GM18868 (cell line): Measurements from ENCODE around the gene SEC61A1.
A peak's percentile ranks its signal among the peaks of the same experiment; 100 is the strongest.

Source experiments
- ATAC-seq: cut with Tn5 transposase; IDR thresholded peaks from one replicate; pipeline ENCODE4 v1.9.1; 2021; ENCODE audit warnings: mild to moderate bottlenecking, moderate library complexity; ENCODE audit not compliant: unreplicated experiment

SEC61A1 gene

DNA sequence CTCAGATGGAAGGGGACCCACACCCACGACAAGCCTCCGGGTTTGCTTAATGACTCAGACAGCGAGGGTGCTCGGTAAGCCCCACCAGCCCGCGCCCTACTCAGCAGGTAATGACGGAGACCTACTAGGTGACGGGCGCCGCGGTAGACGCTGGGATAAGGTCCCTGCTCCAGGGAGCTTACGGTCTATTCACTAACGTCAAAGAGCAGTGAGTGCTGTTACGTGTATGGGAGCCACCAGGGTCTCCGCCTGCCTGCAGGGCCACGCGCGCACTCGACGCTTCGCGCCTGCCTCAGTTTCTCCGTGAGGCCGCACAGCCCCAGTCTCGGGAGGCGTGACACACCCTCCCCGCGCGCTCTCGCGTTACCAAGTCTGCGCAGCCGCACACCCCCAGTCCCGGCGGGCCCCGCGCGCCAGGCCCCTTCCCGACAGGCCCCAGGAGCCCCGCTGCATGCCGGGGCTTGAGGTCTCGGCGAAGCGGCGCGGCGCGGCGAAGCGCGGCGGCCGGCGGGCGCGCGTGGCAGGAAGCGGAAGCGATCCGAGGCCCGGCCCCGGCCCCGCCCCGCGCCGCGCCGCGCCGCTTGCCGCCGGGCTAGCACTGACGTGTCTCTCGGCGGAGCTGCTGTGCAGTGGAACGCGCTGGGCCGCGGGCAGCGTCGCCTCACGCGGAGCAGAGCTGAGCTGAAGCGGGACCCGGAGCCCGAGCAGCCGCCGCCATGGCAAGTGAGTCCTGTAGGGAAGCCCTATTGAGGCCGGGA lies at the start of gene SEC61A1:
SEC61A1 (plus strand) TSS at position 601 of the 758 bp plus-strand sequence; CDS start at position 717, 116 bp downstream.
- ATAC-seq: peak; percentile 92

DNA sequence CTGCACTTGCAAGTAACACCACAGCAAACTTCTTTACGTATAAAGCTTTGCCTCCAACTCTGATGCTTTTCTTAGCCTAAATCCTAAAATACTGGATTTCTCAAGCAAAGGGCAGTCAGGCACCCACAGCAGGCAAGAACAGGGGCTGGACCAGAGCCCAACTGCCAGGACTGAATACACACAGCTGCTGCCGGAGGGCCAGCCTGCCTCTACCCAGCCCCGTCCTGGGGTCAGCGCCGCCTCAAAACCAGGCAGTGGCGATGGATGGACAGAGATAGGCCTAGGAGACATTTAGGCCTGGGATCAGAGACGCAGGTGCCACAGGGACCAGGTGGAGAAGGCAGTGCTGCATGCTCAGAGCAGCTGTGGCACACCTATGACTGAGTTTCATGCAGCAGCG lies 47.6 kb upstream of the SEC61A1 start:
- no peak for ATAC-seq

DNA sequence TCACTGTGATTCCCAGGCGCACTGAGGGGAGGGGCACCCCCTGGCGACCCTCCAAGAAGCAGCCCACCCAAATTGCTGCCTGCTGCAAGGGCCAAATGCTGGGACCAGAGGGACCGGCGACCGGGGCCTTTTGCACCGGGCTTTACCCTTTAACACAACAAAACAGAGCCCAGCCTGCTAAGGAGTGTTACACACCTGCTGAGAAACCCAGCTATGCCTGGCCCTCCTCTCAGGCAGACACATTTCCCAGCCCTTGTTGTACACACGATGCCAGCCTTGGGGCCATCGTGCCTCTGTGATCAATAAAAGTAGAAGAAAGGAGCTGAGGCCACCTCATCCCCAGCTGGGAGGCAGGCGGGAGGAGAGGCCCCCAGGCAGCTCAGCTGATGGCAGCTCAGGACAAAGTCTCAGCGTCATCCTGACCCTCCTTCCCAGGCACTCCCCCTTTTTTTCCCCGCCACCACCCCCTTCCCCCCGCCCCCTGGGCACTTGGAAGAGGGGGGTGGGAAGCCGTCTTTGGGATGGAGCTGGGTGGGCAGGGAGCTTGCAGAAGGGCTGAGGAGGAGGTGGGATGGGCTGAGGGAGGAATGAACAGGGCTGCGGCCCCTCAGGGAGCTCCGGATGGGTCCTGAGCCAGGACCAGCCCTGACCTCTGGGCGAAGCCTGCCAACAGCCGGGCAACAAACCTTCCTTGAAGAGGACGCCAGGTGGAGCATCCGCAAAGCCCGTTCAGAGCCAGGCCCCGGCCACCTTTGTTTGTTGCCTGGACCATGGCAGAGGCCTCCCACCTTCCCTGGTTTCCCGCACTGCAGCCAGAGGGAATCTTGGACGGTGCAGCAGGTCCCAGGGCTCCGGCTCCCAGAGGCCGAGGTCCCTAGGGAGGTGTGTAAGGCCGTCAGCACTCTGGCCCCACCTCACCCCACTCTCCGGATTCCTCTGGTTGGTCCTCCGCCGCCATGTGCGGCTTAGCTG lies 45.9 kb upstream of the SEC61A1 start:
- ATAC-seq: no peak

DNA sequence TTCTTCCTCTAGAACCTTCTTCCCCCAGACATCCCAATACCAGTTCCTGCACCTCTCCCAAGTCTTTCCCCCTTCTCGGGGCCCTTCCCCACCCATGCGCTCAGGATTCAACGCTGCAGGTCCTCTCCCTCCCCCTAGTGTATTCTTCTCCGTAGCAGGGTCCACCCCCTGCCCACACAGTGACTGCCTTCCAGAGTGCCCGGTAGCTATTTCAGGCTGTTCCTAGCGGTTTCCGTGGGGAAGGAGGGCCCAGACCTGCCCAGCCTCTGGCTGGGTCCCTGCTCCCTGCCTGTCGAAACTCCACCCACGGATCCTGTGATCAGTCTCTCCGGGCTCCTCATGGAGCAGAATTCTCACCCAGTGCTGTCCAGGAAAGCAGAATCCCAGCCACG lies 45.2 kb upstream of the SEC61A1 start:
- no peak for ATAC-seq

DNA sequence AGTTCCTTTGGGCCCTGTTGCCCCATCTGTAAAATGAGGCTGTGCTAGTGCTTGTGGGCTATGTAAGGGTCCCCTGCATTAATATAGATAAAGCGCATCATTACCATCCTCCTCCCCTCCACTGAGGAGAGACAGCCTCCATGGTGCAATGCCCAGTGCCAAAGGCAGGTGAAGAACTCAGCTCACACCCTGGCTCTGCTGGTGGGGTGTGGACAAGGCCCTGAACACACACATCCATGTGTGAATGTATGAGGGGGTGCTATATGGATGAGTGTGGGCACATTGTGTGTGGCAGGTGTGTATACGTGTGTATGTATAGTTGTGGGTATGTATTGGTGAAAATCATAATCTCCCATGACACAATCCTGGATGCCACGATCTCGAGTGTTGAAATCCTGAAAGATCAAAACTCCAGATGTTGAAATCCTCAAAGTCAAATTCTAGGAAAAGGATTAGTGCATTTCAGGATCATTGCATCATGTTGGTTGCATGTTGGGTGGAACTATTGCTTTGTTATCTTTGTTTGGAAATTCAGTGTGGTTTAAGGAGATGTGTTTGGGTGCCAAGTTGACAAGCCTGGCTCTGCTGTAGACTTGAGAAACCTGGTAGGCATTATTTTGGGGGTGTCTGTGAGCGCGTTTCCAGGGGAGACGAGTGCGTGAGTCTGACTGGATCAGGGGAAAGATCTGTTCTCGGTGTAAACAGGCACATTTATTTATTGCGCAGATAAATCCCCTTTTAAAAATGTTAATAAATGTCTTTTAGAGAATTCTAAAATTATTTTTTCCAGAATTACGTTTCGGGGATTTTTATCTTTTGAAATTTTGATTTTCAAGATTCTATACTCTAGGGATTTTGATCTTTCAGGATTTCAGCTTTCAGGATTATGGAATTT lies 42.0 kb upstream of the SEC61A1 start:
- no peak for ATAC-seq

DNA sequence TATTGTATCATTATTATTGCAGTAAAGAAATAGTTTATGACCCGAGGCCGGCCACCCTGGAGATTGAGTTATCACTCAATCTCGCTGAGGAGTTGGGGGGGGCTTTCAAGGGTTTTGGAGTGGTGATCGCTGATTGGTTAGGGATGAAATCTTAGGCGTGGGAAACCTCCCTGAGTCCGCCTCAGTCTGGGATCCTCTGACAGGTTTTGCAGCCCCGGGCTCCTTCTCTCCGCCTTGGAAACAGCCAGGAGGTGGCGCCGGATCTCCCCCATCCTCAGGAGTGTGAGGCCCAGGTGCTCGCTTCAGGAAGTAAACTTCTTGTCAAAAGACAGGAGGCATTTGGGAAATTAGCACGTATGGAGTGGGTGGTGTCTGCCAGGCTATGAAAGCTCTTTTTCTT lies 41.1 kb upstream of the SEC61A1 start:
- ATAC-seq: no peak

DNA sequence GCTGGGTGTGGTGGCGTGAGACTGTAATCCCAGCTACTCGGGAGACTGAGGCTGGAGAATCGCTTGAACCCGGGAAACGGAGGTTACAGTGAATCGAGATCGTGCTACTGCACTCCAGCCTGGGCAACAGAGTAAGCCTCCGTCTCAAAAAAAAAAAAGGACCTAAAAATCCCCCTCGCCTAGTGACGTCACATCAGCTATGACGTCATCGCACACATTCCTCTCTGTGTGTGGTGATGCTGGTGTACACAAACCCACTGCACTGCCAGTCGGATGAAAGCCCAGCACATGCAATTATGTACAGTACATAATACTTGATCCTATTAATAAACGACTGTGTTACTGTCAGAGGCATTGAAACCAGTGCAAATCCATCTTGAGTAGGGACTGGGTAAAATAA lies 40.2 kb upstream of the SEC61A1 start:
- ATAC-seq: no peak

DNA sequence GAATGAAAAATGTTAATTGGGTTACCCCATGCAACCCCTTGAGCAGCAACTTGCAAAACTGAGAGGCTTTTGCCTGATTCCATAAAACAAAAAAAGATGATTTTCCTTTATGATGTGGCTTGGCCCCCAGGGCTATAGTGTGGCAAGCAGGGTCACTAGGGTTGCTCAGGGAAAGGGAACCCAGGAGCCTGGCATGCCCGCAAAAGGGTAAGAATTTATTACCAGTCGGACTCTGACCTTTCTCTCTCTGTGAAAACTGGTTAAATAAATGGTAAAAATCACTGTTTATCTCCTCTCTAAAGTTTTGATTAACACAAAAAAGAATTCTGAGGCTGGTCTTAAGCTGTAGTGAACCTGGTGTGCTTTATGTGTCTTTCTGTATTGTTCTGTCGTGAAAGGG lies 37.7 kb upstream of the SEC61A1 start:
- ATAC-seq: no peak

DNA sequence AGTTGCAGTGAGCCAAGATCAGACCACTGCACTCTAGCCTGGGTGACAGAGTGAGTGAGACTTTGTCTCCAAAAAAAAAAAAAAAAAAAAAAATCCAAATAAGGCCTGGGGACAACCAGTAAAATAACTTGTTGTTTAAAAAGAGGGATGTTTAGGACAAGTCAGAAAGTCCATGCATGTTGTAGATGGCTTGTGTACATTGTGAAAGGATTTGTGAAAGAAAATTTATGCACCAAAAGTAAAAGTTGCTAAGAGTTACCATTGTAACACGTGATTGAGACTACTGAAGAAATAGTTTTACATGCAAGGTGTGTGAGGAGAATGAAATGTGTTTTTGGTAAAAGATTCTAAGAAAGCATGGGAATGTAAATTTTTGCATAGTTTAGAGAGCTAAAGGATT lies 35.7 kb upstream of the SEC61A1 start:
- no peak for ATAC-seq

DNA sequence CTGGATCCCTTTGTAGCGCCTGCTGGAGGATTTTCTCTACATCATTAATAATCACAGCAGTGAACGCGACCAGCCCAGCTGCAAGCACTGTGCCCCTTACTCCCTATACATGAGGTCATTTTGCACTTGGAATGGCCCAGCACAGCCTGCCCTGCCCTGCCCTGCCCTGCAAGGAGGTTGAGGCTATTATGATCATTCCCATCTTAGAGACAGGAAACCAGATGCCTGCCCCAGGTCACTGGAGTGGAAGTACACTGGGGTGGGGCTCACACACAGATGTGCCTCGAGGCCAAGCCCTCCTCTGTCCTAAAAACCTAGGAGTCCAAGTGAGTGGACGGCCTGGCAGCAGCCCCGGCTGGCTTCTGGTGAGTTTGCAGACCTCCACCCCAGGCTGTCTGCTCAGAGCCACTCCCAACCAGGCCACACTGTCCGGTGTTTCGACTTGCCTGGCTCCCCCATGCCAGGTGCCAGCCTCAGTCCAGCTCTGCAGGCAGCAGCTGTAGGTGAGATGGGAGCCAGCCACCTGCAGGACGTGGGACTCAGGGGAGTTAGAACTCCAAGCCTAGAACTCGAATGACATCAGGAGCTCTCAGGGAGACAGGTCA lies 30.4 kb upstream of the SEC61A1 start:
- ATAC-seq: no peak

DNA sequence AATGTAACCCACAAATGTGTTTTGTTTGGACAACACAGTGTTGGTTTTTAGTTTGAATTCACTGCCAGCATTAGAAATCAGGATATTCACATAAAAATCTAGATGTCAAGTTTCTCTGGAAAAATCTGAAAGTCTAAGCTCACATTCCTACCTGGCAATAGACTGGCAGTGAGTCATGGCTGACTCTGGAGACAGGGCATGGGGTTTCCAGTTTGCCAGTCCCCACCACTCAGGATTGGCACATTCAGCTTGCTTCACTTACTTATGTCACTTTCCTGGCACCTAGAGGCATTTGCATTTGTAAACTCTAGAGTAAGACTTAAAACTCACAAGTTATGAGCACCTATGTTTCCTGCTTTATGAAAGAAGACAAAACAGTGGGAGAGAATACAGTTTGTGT lies 19.1 kb upstream of the SEC61A1 start:
- no peak for ATAC-seq

DNA sequence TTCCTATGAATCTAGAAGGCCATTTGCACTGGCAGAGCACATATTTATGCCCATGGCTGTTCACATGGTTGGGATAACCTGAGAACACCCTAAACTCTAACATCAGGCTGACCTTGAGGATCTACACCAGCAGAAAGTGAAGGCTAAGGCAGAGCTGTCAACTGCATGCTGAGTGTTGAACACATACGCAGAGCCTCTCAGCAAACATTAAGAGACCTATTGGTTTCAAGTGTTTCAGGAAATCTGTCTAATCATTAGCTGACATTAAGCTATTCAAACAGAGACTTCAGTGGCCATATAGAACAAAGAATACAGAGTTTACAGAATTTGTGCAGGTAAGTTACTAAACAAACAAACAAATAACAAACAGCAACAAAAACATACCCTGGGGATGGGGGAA lies 16.1 kb upstream of the SEC61A1 start:
- ATAC-seq: no peak

DNA sequence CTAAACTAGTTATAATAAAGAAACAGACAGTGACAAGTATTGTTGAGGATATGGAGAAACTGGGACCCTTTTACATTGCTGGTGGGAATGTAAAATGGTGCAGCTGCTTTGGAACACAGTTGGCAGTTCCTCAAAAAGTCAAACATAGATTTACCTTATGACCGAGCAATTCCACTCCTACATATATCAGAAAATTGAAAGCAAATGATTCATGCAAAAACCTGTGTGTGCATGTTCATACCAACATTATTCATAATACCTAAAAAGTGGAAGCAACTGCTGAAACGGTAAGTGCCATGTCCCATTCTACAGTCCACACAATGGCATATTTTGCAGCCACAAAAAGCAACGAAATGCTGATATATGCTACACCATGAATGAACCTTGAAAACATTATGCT lies 12.2 kb upstream of the SEC61A1 start:
- no peak for ATAC-seq

DNA sequence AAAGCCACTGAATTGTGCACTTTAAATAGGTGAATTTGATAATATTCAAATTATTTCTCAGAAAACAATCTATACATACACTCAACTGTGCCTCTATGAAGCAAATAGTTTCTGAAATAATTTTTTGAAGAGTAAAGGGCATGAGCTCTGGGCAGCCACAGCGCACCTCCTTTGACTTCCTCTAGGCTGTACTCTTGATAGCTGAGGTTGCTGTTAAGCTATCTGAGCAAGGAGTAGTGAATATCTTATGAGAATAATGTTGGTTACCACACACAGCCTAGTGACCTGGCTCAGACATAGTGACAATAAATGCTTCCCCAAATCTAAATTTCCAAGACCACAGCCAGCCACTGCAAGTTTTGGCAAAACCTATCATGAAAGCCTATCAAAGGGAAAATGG lies 11.6 kb upstream of the SEC61A1 start:
- no peak for ATAC-seq

DNA sequence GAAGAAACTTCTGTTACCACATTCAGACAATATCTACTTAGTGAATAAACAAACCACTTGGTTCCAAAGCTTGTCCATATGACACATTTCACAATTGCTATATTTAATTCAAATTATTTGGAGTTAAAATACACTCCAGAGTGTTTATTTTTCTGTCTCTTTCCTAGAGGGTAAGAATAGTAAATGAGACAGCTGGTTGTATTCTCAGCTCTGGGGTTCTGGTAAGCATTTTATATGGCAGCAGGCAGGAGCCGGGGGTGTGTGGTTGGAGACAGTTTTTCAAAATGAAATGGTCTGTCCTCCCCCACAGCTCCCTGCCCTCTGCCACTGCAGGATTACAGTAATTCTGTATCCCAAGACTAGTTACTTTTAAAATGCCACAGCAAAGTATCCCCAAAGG lies 10.9 kb upstream of the SEC61A1 start:
- no peak for ATAC-seq

DNA sequence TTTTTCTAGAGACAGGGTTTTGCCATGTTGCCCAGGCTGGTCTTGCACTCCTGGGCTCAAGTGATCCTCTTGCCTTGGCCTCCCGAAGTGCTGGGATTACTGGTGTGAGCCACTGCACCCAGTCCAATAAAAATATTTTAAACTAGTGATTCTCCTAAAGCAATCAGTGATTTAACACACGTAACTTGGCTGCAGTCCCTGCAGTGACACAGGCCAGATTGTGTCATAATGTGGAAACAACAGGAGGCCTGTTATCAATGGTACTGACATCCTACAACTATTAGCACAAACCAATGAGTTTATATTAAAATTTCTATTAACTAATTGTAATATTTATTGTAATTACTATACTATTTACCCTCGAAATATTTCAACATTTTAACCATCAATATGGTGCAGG lies 1.6 kb upstream of the SEC61A1 start:
- no peak for ATAC-seq

DNA sequence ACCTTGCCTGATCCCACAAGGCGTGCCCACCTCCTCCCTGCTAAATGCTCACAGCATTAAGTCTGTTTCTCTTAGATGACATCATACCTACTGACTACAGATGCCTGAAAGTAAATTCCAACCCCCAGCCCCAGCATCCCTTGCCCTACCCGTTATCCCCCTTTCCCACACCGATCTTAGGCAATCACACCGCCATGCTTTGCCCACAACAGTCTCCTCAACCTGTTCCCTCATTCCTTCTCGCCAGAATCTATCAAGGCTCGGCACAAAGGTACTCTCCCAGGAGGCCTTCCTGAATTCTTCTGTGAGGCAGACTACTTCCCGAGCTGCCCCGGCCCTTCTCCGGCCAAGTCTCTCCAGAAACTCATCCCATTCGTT lies 789 bp upstream of the SEC61A1 start:
- ATAC-seq: no peak

DNA sequence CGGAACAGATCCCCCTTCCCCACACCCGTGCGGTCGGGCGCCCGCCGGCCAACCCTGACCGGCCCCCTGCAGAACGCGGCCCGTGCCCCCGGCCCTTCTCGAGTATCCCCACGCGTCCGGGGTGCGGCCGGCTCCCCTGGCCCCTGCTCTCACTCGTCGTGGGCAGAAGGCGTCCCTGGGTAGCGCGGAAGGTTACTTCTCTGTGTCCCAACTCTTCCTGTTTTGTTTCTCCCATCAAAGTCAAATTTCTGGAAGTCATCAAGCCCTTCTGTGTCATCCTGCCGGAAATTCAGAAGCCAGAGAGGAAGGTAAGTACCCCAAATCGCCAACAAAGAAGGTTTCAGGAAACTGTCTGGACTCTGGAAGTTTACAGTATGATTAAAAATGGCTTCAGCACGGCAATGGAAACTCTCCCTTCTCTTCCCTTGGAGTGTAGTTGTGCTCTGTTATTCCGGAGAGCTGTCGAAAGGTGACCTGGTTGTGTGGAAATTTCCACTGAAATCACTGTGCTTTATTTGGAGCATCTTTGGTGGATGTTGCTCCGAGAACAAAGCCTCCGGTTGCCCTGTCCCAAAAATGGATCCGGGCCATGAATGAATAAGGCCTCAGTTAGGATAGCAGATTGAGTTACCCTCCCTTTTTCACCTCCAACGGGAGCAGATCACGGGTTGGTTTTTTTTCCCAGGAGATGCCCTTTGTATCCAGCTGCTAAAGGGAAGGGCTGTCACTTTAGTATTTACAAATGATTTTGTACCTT lies 536 bp downstream of the SEC61A1 start:
- no peak for ATAC-seq

DNA sequence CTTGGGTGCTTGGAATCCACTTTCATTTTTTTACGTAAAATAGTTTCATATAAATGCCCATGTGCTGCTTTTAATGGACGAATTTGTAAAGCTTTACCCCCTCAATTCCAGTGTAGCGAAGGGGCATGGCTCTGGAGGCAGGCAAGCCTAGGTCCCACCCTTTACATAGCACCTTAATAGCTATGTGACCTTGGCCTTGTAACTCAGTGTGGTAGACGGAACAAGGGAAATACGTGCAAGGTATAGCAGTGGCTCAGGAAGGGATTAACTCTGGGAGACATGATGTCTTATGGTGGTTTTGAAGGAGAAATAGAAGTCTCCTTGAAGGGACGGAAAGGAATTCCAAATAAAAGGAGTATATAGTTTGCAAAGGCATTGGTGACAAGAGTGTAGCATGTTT lies 1.4 kb downstream of the SEC61A1 start:
- no peak for ATAC-seq

DNA sequence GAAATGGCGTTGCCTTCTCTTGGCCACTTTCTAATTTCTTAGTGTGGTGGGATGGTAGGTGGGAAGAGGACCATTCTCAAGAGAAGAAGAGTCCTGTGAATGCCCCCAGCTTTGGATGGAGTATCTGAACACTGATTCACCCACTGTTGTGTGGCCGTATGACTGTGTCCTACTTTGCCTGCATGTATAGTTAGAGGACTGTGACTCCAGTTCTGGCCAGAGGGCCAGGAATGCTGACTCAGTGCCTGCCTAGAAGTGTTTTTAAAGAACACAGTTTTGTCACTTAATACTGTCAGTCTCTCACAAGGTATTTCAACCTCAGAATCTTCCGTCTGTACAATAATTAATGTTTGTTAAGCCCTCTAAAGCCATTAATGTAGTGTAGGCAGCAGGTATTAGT lies 2.1 kb downstream of the SEC61A1 start:
- no peak for ATAC-seq
